Esophagus (tissue), 2 donors: Measurements from ENCODE around the gene PDLIM5. TPM values are rescaled to one million over a fixed set of nuclear protein-coding genes. Genes with fewer than 3 reads are reported as not detected.

ENCODE experiments used
- H3K27ac ChIP-seq, 2 donors: one replicate each; pipeline ENCODE4 v1.5.1; 2013; ENCODE audit warnings: low read depth in 2 of 2, mild to moderate bottlenecking in 2 of 2, inconsistent platforms in 1 of 2, low read length in 1 of 2, moderate library complexity in 1 of 2
- H3K27me3 ChIP-seq, 2 donors: one replicate each; pipeline ENCODE4 v1.6.1; 2013; ENCODE audit warnings: low read length in 2 of 2, control low read depth in 1 of 2, mild to moderate bottlenecking in 1 of 2; ENCODE audit not compliant: insufficient read depth in 2 of 2, control insufficient read depth in 1 of 2
- H3K36me3 ChIP-seq, 2 donors: one replicate each; pipeline ENCODE4 v1.6.1; 2013; ENCODE audit warnings: low read length in 1 of 2; ENCODE audit not compliant: control insufficient read depth in 2 of 2, insufficient read depth in 2 of 2
- H3K4me1 ChIP-seq, 2 donors: one replicate each; pipeline ENCODE4 v1.6.1; 2013; ENCODE audit warnings: low read length in 1 of 2; ENCODE audit not compliant: control insufficient read depth in 2 of 2, insufficient read depth in 2 of 2
- H3K4me3 ChIP-seq, 2 donors: one replicate each; pipeline ENCODE4 v1.5.1; 2013; ENCODE audit warnings: low read length in 2 of 2, mild to moderate bottlenecking in 2 of 2, low read depth in 1 of 2, moderate library complexity in 1 of 2
- H3K9me3 ChIP-seq, 2 donors: one replicate each; pipeline ENCODE4 v1.6.1; 2013; ENCODE audit warnings: mild to moderate bottlenecking in 2 of 2, low read depth in 1 of 2, low read length in 1 of 2, moderate library complexity in 1 of 2; ENCODE audit not compliant: control insufficient read depth in 2 of 2, insufficient read depth in 1 of 2
- WGBS, 2 donors: extraction: QIAGEN DNeasy Blood & Tissue Kit; methylation state at CpG; one replicate each; pipeline ENCODE4 v1.1.7; 2013; 5-methylcytosine and 5-hydroxymethylcytosine counted together
- polyA plus RNA-seq, 2 donors: library from polyadenylated mRNA; stranded (reverse); fragments of 200-250 nt; gene quantifications; one replicate each; pipeline ENCODE4 v1.2.3, GENCODE V29; 2013
- donor health status: healthy with polysubstance abuse.
- donor health status: Bipolar disorder and iron deficiency.

Gene PDLIM5
- polyA plus RNA-seq, 2 donors = 40.0 to 41.5 TPM

GRCh38 chr4:94515365-94515764 is 63.6 kb downstream of the PDLIM5 start:
- 84 to 92% methylated on average over 4 of the region's 4 CpGs for WGBS, 2 donors
- H3K27ac ChIP-seq = no peak overlapping the region
- no peak overlapping the region for H3K4me3 ChIP-seq
- no peaks in the 10 kb centered on the region for H3K9me3 ChIP-seq
- no peaks in the 10 kb centered on the region for H3K36me3 ChIP-seq
- no peaks in the 10 kb centered on the region for H3K4me1 ChIP-seq
- H3K27me3 ChIP-seq = no peaks in the 10 kb centered on the region

- H3K27ac ChIP-seq = no peak overlapping the region
- no peaks in the 10 kb centered on the region for H3K27me3 ChIP-seq
- no peaks in the 10 kb centered on the region for H3K9me3 ChIP-seq
- H3K4me1 ChIP-seq = no peaks in the 10 kb centered on the region
- 80 to 82% methylated on average over 3 of the region's 3 CpGs for WGBS, 2 donors
- no peaks in the 10 kb centered on the region for H3K36me3 ChIP-seq
- H3K4me3 ChIP-seq = no peak overlapping the region
Observed at GRCh38 chr4:94516067-94516466, 64.3 kb downstream of the PDLIM5 start.

DNA sequence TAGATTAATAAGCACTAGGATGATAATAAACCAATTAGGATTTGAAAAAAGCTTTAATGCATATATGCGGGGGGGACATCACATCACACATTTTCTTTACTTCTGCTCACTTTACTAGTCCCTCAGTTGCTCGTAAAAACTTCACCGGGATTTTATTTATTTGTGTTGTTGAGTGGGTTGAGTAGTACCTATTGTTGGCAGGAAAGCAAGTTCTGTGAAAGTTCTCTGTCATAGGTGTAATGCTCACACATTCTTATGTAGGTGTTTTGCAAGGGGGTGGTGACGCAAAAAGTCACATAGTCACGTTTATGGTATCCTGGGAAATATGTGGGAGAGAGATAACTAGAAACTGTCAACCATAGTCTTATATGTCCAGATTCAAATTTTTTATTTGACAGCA is 65.3 kb downstream of the PDLIM5 start:
- no peaks in the 10 kb centered on the region for H3K9me3 ChIP-seq
- no peaks in the 10 kb centered on the region for H3K36me3 ChIP-seq
- H3K4me1 ChIP-seq = no peaks in the 10 kb centered on the region
- no peak overlapping the region for H3K4me3 ChIP-seq
- WGBS, 2 donors = 90 to 91% methylated on average over 5 of the region's 5 CpGs
- H3K27me3 ChIP-seq = no peaks in the 10 kb centered on the region
- no peak overlapping the region for H3K27ac ChIP-seq

GRCh38 chr4:94517492-94517891 is 65.8 kb downstream of the PDLIM5 start:
- H3K4me1 ChIP-seq = no peaks in the 10 kb centered on the region
- WGBS, 2 donors = 82 to 88% methylated on average over 1 of the region's 1 CpG
- H3K36me3 ChIP-seq = no peaks in the 10 kb centered on the region
- H3K27me3 ChIP-seq = no peaks in the 10 kb centered on the region
- no peak overlapping the region for H3K27ac ChIP-seq
- no peaks in the 10 kb centered on the region for H3K9me3 ChIP-seq
- H3K4me3 ChIP-seq = no peak overlapping the region

GRCh38 chr4:94519019-94519418 is 67.3 kb downstream of the PDLIM5 start:
- H3K36me3 ChIP-seq = no peaks in the 10 kb centered on the region
- no peaks in the 10 kb centered on the region for H3K9me3 ChIP-seq
- no peak overlapping the region for H3K27ac ChIP-seq
- WGBS, 2 donors = 69 to 71% methylated on average over 5 of the region's 5 CpGs
- H3K27me3 ChIP-seq = no peaks in the 10 kb centered on the region
- H3K4me1 ChIP-seq = no peaks in the 10 kb centered on the region
- H3K4me3 ChIP-seq = no peak overlapping the region

DNA sequence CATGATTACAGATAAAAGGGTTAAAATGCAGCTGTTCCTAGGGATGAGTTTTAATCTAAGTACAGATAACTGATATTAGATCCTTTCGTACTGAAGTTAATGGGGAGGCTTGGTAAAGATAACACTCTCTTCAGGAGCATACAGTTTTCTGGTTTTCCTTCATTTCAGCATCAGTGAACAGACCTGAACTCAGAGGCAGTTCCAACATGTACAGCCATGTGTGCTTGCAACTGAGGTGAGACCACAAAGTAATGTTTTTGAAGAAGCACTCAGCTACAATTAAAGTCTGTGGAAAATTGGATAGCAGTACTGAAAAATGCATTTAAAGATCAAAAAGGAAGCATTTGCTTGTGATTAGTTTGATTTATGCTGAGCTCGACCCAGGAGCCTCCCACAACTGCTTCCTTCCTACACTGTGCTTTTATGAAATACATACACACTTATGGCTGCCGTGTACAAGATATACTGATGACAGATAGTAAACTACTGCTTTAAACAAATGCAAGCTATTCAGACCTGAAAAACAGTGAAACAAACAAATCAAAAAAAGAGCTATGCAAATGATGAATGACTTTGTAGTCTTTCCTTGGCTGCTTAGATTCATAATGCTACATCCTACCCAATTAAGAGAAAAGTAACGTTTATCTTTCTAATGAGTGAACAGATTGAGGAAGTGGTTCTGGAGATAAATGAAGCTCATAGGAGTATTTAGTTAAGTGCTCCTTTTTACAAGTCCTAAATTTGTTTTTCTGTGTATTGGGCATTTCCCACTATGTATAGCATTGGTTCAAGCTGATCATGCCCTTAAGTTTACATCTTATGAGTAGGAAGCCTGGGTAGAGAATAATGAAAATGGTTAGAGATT is 68.4 kb downstream of the PDLIM5 start:
- H3K4me3 ChIP-seq = no peak overlapping the region
- no peak overlapping the region for H3K27ac ChIP-seq
- H3K27me3 ChIP-seq = no peaks in the 10 kb centered on the region
- no peaks in the 10 kb centered on the region for H3K4me1 ChIP-seq
- H3K9me3 ChIP-seq = no peaks in the 10 kb centered on the region
- WGBS, 2 donors = 52% methylated on average over 4 of the region's 4 CpGs
- no peaks in the 10 kb centered on the region for H3K36me3 ChIP-seq

DNA sequence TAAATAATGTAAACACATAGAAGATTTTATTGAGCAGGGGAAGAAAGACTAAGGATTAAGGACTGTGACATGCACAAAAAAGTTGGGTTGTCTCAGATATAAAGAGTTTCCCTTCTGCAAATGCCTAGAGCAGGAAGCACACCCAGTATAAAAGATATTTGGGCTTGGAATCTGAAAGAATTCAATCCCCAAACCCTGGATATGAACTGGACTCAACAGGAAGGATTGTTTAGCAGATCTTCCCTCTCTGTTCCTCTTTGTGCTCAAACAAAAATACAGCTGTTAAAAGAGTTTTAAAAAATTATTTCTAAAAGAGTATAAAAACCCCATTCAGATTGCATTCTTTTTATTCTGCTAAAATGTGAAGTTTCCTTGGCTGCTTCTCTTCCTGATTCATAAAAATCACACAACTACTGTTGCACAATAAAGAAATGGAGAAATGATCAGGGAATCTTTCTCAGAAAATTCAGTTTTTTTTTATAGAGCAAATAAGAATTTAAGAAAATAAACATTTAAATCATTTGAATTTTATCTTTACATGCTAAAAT is 71.4 kb downstream of the PDLIM5 start:
- H3K27ac ChIP-seq = peak overlapping the region in 1 of 2 donors; percentile 75
- H3K4me1 ChIP-seq = no peaks in the 10 kb centered on the region
- H3K4me3 ChIP-seq = no peak overlapping the region
- no peaks in the 10 kb centered on the region for H3K27me3 ChIP-seq
- H3K36me3 ChIP-seq = no peaks in the 10 kb centered on the region
- H3K9me3 ChIP-seq = no peaks in the 10 kb centered on the region

- 74 to 85% methylated on average over 3 of the region's 3 CpGs for WGBS, 2 donors
- no peaks in the 10 kb centered on the region for H3K9me3 ChIP-seq
- no peaks in the 10 kb centered on the region for H3K36me3 ChIP-seq
- no peaks in the 10 kb centered on the region for H3K27me3 ChIP-seq
- H3K27ac ChIP-seq = no peak overlapping the region
- no peaks in the 10 kb centered on the region for H3K4me1 ChIP-seq
- H3K4me3 ChIP-seq = no peak overlapping the region
Observed at GRCh38 chr4:94523617-94524016, 71.9 kb downstream of the PDLIM5 start.

DNA sequence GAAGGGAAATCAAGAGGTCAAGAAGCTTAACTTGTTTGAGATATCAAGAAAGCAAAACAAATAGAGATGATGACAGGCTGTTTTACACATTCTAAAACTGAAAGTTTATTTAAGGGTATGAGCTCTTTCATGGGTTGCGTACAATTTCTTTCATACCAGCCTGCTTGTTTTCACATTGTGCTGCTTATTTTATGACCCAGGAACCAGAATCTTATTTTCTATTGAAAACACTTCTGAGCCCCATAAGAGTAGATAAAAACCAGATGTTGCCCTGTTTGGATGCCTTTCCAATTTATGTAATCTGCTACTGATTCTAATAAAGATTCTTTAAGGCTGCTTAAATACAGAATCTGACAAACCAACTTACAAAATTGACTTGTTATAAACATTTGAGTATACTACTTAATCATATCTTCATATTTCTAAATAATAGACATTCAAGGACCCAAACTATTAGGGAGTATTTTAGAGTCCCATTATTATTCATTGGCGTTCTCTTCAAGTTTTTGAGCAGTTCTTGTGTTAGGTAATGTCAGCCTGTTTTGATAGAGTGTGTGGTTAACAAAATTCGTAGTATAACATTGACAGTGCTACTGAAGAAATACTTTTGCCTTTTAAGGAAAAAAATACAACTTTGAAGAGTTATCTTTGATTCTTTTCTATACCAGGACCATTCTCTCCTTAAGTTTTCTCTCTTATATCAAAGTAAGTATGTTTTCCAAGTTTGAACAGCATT is 74.4 kb downstream of the PDLIM5 start:
- Histone ChIP-seq H3K36me3 (no peaks in the 10 kb centered on the region), H3K27me3 (no peaks in the 10 kb centered on the region), H3K27ac (no peak overlapping the region), H3K4me1 (peaks cover 0 to 3% of the 10 kb centered on the region in 2 donors), H3K9me3 (no peaks in the 10 kb centered on the region), H3K4me3 (no peak overlapping the region)
- WGBS, 2 donors = 48 to 57% methylated on average over 3 of the region's 3 CpGs
